ENCODE measurements around the gene HAP1.

Gene HAP1

GRCh38 chr17:41763327-41763726 is 28.9 kb upstream of the HAP1 start:
- no peak for DNase-seq

GRCh38 chr17:41762841-41763240 is 28.4 kb upstream of the HAP1 start:
- no peak for DNase-seq

- no peak for DNase-seq
These were observed 27.9 kb upstream of the HAP1 start for GRCh38 chr17:41762391-41762790.

- DNase-seq = no peak
These were observed 26.4 kb upstream of the HAP1 start for GRCh38 chr17:41760878-41761277.

- no peak for DNase-seq
These were observed 24.2 kb upstream of the HAP1 start for GRCh38 chr17:41758601-41759000.

- no peak for DNase-seq
These were observed 19.6 kb upstream of the HAP1 start for GRCh38 chr17:41754066-41754465.

- DNase-seq = no peak
These were observed 16.8 kb upstream of the HAP1 start for GRCh38 chr17:41751288-41751687.

- DNase-seq = no peak
These were observed 16.4 kb upstream of the HAP1 start for GRCh38 chr17:41750862-41751261.

GRCh38 chr17:41748275-41748674 is 13.8 kb upstream of the HAP1 start:
- no peak for DNase-seq

GRCh38 chr17:41741709-41742108 is 7.3 kb upstream of the HAP1 start:
- DNase-seq = no peak

- no peak for DNase-seq
These were observed 6.1 kb upstream of the HAP1 start for GRCh38 chr17:41740506-41740905.

GRCh38 chr17:41739661-41740352 is 5.4 kb upstream of the HAP1 start:
- no peak for DNase-seq

GRCh38 chr17:41738801-41739112 is 4.3 kb upstream of the HAP1 start:
- no peak for DNase-seq

GRCh38 chr17:41738077-41738800 is 3.8 kb upstream of the HAP1 start:
- peak; percentile 38 for DNase-seq

- DNase-seq = no peak
These were observed 3.2 kb upstream of the HAP1 start for GRCh38 chr17:41737680-41738023.

- no peak for DNase-seq
These were observed 2.7 kb upstream of the HAP1 start for GRCh38 chr17:41736983-41737679.

- DNase-seq = no peak
These were observed 1.3 kb upstream of the HAP1 start for GRCh38 chr17:41735744-41736143.

GRCh38 chr17:41734949-41735313 is 488 bp upstream of the HAP1 start:
- no peak for DNase-seq

GRCh38 chr17:41733348-41734138 is 900 bp downstream of the HAP1 start:
- no peak for DNase-seq

GRCh38 chr17:41731836-41732235 is 2.6 kb downstream of the HAP1 start:
- DNase-seq = no peak

GRCh38 chr17:41730479-41730878 is 4.0 kb downstream of the HAP1 start:
- no peak for DNase-seq

- no peak for DNase-seq
These were observed 6.4 kb downstream of the HAP1 start for GRCh38 chr17:41728056-41728455.

GRCh38 chr17:41725134-41725533 is 9.3 kb downstream of the HAP1 start:
- no peak for DNase-seq

All from NCI-H2081 treated with DMSO at 0.1 percent for 48 hours (cell line).